GM19240 (cell line): ENCODE data around the gene SNX8.

ENCODE experiments used
- DNase-seq: peaks from one replicate; pipeline ENCODE4 v3.0.0; 2011; ENCODE audit warnings: low spot score; ENCODE audit not compliant: insufficient read length

SNX8 gene

DNA sequence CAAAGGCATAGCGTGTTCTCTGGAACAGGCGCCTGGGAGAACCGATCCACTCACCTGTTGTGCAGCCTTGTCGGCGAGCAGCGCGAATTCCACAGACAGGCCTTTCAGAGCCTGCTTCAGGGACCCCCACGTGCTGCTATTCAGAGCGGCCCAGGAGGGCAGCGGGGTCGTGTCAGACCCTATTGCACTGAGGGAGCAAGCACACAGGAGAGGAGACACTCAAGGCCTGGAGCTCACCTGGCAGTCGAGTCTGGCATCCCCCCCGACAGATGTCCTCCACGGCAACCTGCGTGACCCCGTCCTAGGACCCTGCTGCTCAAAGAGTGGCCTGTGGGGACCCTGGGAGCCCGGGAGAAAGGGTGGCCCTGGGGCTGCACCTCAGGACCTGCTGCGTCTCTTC lies 51.1 kb downstream of the SNX8 start:
- no peak for DNase-seq

DNA sequence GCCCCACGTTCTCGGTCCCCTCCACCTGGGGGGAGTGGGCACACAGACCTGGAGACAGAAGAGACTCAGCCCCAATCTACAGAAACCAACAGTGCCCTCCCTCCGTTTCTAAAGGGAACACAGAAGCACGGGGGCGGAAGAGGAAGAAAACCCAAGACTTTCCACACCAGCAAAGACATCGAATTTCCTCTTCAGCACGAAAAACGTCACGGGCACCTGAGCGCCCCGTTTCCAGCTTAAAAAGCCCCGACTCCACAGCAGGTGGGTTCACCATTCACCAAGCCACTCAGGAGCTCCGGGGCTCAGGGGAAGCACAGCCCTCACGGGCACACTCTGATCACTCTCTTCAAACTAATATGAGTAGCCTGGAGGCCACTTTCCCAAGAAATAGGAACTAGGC lies 52.6 kb downstream of the SNX8 start:
- peak; percentile 47 for DNase-seq

DNA sequence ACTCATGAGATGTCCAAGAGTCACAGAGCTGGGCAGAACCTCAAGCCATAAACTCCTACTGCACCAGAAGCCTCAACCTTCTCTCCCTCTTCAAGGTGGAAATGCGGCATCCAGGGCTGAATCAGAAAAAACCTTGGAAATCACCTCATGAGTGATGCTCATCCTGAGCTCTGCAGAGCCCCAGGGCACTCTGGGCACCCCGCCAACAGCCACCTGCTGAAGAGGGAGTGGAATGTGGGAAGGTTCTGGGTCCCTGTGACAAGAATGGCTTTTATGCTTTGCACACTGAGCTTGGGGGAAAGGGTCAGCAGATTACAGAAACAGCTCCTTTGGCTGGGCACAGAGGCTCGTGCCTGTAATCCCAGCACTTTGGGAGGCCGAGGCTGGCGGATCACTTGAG lies 53.4 kb downstream of the SNX8 start:
- no peak for DNase-seq

DNA sequence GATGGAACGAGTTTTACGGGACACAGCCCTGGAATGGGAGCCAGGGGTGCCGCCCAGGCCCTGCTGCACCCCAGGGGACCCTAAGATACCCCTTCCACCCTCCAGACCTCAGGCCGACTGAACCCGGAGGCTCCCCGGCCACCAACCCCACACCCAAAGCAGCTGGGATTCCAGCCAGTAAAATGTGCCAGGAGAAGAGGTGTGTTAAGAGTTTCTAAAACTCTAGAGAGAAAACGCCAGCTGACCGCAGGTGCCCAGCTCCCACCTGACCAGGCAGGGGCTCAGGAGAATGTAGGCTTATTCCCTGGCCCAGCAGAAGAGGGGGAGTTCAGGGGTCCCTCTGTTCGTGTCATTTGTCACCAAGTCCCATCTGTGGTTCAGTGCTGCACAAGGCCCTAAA lies 54.8 kb downstream of the SNX8 start:
- no peak for DNase-seq

DNA sequence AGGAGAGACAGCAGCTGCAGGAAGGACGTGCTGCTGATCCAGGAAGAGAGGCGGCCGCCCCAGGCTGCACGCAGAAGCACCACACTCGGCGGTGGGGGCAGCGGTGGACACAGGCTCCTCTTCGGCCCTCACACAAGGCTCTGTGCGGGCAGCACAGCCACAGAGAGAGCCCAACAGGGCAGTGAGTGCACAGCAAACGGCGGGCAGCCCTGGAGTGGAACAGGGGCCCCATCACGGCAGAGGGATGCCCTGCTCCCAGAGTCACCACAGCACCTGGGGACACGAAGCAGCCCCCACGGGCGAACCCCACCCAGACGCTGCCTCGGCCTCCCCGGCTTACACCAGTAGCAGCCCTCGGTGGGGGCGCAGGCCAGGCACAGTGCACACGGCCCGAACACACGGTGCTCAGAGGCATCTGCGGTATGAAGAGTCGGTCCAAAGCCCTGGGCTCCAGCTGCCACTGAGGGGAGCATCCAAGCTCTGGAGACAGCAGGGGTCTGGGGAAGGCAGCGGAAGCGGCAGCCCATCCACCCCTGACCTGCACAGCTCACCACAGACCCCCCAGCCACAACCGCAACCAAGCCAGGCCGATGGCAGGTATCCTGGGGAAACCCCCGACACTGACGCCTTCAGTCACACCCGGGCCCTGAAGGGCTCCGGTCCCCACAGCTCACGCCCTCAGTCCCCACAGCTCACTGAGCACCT lies 55.4 kb downstream of the SNX8 start:
- DNase-seq, result peak; percentile 90

DNA sequence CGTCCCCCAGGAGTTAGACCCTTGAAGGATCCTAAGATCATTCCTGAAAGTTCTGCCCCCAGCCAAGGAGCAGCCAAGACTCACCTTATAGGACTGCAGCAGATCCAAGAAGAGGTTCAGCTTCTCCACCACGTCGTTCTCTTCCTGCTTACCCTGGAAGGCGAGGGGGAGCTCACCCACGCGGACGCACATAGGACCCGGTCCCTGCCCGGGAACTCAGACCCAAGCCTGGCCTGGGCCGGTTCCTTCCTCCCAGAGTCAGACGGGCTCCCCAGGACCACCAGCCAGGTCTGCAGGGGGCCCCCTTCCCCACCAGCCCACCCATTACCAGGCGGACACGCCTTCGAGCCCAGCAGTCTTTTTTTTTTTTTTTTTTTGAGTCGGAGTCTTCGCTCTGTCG lies 56.6 kb downstream of the SNX8 start:
- no peak for DNase-seq

DNA sequence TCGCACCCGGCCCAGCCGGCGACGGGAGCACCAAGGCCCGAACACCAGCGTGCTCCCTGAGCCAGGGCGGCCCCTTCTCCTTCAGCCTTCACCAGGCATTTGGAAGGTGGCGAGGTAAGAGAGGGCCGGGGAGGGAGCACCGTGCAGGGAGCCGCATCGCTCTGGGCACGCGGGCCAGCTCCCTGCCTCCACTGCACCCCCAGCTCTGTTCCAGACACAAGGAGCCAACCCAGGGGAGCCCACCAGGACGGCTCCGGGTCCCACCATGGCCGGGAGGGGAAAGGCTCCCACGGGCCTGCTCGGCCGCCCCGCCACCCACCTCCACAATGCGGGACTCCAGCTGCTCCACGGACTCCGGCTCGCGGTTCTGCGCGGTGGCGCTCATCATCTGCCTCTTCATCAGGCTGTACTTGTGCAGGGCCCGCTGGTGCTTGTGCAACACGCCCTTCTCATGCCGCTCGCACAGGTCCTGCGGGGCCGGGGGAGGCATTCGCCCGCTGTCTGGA lies 57.1 kb downstream of the SNX8 start:
- DNase-seq, result no peak

DNA sequence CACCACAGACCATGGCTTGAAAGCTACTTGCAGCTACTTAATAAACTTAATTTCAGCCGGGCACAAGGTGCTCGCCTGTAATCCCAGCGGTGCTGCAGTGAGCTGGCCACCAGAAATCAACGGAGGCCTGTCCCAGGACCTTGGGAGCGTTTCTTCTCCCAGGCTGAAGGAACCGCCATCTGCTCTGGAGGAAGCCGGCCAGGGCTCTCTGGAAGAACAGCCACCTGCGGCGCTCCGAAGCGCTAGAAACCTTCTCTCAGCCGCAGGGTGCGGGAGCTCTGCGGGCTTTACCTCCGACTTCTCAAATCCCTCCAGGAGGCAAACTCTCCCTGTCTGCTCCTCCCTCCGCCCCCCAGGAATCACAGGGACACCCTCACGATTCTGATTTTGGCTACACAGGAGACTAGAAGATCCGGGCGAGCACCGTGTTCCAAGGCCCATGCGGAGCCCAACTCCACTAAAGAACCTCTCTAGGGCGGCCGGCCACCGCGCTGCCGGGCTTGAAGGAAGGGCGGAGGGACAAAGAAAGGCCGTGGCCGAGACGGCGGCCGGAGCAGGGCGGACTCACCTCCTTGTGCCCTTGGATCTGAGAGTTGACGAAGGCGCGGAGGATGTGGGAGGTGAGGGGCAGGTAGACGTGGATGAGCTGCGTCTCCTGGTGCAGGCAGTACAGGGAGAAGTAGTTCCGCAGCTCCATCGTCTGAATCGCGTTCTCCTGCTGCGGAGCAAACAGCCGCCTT lies 57.8 kb downstream of the SNX8 start:
- DNase-seq, result no peak

DNA sequence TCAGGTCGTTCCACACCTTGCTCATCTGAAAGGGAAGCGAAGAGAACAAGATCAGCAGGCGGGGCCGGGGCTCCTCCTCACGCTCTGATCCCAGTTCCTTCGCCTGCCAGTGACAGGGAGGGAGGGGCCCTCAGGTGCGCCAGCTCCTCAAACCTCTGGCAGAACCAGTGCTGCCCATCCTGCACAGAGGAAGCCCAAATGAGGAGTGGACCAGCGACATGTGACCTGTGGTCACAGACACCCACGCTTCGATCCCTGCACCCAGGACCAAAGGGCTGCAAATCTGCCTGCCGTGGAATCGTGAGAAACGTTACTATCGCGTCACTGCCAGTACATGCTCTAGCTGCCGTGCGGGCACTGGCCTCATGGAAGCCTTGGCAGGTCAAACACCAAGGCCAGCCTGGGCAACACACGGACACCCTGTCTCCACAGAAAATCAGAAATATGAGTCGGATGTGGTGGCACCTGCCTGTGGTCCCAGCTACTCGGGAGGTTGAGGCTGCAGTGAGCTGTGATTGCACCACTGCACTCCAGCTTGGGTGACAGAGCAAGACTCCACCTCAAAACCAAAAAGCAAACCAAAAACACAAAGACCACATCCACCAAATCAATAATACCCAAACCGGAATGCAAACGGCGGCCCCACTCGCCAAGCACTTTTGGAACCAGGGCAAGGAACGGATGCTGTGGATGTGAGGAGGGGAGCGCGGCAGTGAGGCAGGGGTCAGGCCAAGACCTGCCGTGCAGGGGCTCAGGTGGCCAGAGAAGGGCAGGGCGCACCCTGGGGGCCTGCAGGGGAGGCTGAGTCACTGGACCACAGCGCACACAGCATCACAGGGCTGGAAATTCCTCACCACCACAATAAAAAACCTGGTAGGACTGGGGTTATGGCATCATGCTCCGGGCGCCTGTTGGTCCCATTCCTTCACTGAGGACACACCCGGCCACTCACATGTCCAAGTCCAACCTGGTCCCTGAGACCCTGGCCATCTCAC lies 58.8 kb downstream of the SNX8 start:
- no peak for DNase-seq

DNA sequence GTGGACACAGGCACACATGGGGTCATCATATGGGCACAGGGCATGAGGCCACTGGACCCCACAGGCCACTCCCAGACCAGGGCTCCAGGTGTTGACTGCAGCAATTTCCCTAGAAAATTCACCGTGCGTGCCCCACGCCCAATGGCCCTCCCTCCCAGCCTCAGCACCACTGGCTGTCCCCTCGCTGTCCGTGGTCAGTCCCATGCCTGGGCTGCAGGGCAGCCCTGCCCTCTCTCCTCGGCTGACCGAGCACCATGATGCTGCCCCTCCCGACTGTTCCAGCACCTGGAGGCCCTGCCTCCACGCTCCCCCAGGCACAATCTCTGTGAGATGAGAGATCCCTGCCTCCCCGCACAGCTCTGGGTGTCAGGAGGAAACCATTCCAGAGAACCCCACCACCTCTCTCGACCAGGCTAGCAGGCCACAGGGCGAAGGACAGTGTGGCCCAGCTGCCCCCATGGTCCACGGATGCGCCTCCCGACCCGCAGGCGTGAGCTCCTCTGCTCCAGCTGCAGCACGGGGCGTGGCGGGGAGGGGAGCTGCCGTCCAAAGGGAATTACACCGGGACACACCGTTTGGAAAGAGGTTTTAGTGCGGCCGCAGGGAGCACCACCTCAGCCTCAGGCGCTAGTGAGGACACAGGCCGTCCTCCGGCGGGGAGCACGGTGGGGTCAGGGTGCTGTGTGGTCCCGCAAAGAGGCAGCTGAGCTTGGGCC lies 59.7 kb downstream of the SNX8 start:
- DNase-seq, result no peak

DNA sequence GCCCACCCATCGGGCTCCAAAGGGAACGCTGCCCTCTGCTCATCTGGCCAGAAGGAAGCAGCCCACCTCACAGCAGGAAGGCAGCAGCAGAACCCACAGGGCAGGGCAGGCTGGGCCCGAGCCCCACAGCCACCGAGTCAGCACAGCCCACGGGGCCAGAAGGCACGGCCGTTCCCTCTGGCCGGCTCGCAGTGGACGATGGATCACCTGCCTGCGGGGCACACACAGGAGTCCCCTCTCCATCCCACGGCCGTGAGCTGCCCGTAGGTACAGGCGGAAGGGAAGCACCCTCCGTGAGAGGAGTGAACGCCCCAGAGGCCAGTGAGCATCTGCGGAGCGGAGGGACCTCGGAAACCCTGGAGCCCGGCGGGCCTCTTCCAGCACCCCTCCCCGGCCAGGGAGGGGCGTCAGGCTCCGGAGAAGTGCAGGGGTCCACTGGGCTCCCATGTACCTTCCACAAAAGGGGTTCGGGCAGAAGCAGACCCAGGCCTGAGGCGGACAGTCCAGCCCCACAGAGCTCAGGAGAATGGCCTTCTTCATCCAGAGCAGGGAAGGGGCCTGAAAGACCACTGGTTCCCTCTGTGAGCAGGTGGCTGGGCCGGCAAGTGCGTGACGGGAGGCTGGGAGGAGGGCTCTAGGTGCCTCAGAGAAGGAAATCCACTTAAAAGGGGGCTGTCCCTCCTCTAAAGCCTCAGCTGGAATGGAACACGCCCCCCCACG lies 60.6 kb downstream of the SNX8 start:
- no peak for DNase-seq

DNA sequence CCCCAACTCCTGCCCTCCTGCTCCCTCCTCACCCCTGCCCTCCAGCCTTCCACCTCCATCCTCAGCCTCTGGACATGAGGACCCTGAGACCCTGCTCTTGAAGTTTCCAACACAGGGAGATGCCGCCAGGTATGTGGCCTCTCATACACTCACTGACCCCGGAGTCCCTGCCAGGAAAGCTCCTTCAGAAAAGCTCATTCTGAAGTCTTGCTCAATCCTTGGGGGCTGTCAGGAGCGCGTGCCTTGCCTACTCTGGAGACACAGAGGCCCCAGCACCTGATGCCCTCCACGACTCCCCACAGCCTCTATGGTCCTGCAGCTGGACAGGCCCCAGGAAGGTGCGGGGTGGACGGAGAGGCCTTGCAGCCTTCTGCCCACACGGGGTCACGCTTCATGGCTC lies 61.2 kb downstream of the SNX8 start:
- no peak for DNase-seq

DNA sequence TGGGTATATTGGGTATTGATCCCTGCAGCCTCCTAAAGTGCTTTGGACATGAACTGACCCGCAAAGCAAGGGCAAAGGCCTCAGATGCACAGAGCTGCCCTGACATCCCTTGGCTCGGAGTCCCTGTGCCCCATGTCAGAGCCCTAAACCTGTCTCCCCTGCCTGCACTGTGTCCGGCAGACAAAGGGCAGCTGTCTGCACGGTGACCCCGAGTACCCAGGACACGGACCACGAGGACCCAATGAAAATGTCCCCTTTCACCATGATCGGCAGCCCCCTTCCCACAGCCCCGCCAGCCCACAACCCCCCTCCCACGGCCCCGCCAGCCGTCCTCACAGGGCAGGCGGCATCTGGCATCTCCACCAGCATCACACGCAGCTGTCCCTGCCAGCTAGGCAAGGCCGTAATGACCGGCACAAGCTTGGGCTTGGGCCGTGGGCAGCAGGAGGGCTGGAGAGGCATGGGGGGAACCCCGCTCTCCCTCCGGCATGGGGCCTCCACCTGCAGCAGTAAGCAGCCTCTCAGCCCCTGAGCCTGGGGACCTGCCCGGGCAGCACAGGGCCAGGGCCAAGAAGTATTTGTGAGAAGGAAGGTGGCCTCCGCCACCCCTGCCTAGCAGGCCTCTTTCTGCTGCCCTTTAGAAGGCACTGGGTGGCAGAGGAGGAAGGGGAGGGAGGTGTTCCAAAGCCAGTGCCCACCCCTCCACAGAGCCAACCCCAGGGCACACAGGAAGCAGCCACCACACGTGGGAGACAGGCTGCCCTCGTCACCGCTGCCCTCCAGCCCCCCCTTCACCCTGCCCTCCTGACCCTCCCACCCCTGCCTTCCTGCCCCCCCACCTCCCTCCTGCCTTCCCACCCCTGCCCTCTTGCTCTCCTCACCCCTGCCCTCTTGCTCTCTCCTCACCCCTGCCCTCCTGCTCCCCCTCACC lies 62.1 kb downstream of the SNX8 start:
- DNase-seq, result no peak

DNA sequence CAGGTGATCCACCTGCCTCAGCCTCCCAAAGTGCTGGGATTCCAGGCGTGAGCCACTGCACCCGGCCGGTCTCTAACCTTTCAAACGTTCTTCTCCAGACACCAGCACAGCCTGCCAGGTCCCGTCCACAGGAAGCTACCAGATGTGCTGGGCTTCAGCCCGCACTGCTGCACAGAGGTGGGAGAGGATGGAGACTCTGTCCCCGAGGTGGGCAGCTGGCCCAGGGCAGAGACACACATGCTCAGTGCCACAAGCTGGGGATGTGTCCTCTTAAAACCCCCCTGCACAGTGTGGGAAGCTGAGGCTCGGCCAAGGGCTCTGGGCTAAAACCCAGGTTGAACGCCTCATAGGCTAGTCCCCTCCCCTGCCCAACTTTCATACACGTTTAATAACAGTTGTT lies 62.9 kb downstream of the SNX8 start:
- DNase-seq, result no peak

DNA sequence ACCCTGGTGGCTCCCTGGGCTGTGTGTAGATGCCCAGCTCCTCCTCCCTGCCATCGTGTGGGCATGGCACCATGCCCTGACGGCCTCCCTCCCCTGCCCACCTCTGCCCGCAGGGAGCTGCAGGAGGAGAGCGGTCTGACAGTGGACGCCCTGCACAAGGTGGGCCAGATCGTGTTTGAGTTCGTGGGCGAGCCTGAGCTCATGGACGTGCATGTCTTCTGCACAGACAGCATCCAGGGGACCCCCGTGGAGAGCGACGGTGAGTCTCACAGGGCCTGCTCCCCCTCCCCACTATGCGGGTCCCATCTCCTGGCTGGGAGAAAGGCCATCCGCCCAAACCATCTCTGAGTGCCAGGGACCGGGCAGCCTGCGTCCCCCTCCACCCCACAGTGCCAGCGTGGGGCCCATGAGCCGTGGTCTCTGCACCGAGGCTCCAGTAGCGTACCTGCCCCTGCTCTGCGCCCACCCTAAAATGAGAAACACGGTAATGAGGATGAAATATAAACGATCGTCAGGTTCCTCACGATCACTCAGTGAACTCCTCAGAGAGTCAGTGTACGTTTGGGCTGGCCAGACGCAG lies 64.4 kb downstream of the SNX8 start:
- no peak for DNase-seq

DNA sequence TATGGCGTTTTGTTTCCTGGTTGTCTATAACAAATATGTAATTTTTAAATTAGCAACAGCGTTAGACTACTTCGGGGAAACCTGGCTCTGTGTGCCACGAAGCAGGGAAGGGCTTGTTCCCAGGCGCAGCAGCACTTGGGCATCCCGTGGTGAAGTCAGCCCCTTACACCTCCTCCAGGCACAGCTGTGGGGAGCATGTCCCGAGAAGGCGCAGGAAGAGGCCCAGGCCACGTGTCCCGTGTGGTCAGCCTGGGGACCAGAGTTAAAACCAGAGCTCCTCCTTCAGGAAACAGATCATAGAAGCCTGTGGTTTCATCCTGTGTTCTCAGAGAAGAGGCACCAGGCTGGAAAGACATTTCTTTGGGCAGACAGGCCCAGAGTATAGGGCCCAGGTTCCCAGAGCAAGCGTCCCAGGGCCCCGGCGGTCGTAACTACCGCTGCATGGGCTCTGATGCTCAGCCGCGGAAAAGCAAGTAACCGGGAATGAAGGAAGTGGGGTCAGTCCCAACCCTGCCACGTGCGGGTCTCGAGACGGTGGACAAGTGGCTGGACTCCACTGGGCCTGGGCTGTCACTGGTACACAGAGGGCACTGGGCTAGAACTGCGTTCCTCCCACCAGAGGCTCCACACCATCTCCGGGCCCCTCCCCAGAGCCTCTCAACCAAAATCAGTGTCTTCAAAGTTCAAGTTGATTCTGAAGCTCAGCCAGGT lies 65.1 kb downstream of the SNX8 start:
- DNase-seq, result peak; percentile 41

DNA sequence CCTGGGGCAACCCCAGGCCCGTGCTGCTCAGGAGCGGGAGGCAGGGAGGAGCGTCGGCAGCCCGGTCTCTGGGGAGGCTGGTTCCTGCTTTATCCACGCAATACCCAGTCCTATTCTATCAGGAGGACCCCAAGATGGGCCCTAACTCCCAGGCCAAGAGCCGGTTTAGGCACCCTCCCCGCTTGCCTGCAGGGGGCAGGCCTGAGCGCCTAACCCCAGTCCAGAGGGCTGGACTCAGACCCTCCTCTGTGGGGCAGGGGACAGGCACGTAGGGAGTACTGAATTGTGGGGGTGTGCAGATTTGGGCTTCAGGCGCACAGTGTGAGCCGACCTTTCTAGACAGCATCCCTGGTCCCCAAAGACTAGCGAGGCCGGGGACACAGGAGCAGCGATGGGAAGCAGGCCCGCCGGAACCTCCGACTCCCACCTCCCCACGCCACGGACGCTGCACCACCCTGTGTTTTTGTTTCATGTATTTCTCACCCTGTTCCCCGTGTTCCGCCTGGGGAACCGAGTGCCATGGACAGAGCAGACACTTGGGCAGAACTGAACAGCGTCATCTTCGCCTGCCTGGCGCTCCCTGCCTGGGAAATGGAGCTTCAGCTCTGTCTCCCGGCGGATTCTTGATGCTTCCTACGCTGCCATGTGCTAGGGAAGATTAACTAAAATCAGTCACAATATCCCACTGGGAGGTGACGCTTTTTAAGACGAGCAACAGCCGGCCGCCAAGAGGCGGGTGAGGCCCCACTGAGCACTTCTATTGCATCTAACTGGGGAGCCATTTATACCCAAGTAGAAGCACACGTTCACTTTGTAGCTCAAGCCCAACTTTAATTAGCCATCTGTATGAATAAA lies 66.9 kb downstream of the SNX8 start:
- no peak for DNase-seq
